Body of pancreas (tissue), 4 donors: ENCODE results near the gene CD3D. TPM values are rescaled to one million over a fixed set of nuclear protein-coding genes. Genes with fewer than 3 reads are reported as not detected.

Source experiments
- ATAC-seq: fragments of 150-250 bp; one replicate; pipeline ENCODE4 v1.9.1; 2016
- DNase-seq, 4 donors: peaks; one replicate each; pipeline ENCODE4 v3.0.0-alpha.2; 2019
- H3K27ac ChIP-seq, 4 donors: fragments of 200-600 bp; sonication (generic); 1 replicate in 3 of 4; 2 replicates in 1 of 4; pipeline versions ENCODE4 v1.5.1 to v1.6.1; 2016 to 2019; ENCODE audit warnings: mild to moderate bottlenecking in 1 of 4, mixed read lengths in 1 of 4, moderate library complexity in 1 of 4
- H3K27me3 ChIP-seq, 2 donors: fragments of 200-600 bp; sonication (generic); one replicate each; pipeline ENCODE4 v1.6.0; 2016; ENCODE audit warnings: mild to moderate bottlenecking in 1 of 2
- H3K36me3 ChIP-seq, 2 donors: fragments of 200-600 bp; sonication (generic); replicated peaks in 1 of 2; 2 replicates each; pipeline ENCODE4 v1.5.1; 2016; ENCODE audit warnings: low read depth in 2 of 2; ENCODE audit not compliant: insufficient read depth in 1 of 2
- H3K4me1 ChIP-seq: fragments of 200-600 bp; sonication (generic); one replicate; pipeline ENCODE4 v1.6.0; 2016
- H3K4me3 ChIP-seq, 2 donors: fragments of 200-600 bp; sonication (generic); 1 replicate in 1 of 2; 2 replicates in 1 of 2; pipeline ENCODE4 v1.5.1; 2016 to 2019
- H3K9me3 ChIP-seq, 3 donors: fragments of 200-600 bp; sonication (generic); 1 replicate in 2 of 3; 2 replicates in 1 of 3; pipeline ENCODE4 v1.5.1; 2016
- CTCF ChIP-seq, 7 experiments: fragments of 450-650 bp in 4 of 7; fragments of 200-600 bp in 3 of 7; sonication (generic) in 3 of 7; IDR thresholded peaks; one replicate each; pipeline ENCODE4 v1.5.1; 2016 to 2019; ENCODE audit warnings: antibody characterized with exemption in 7 of 7
- POLR2A ChIP-seq, 3 donors: fragments of 450-650 bp; IDR thresholded peaks; one replicate each; pipeline ENCODE4 v1.6.1; 2016; ENCODE audit warnings: antibody characterized with exemption in 3 of 3, mild to moderate bottlenecking in 2 of 3
- WGBS, 2 donors: methylation state at CpG; one replicate each; pipeline ENCODE4 v1.1.5; 2017; 5-methylcytosine and 5-hydroxymethylcytosine counted together
- intact Hi-C: fragments of 100-400 bp; cut with DNase I; formaldehyde crosslinking; loops from one replicate; pipeline ENCODE4 v1.15.1; 2023
- total RNA-seq, 2 donors: library from RNA; depleted of rRNA; stranded (reverse); fragments of >200 nt; gene quantifications; one replicate each; pipeline ENCODE4 v1.1.0, GENCODE V29; 2016

Gene CD3D
- total RNA-seq, 2 donors from 2014 or later, result 1.6 TPM; not detected in 1

- no peak for DNase-seq
- H3K4me1 ChIP-seq, result peaks cover 14% of the 10 kb centered on the region
- H3K4me3 ChIP-seq, result no peak overlapping the region
- H3K27ac ChIP-seq, result no peak overlapping the region
- no peaks in the 10 kb centered on the region for H3K36me3 ChIP-seq
- no peaks in the 10 kb centered on the region for H3K9me3 ChIP-seq
- no peak for TF ChIP-seq POLR2A (IDR thresholded peaks at IDR 0.05)
- no peak for TF ChIP-seq CTCF (IDR thresholded peaks at IDR 0.05)
- no peak for ATAC-seq
- WGBS, 2 donors, result 42% methylated on average over 5 of the region's 5 CpGs
- H3K27me3 ChIP-seq, result no peaks in the 10 kb centered on the region
- intact Hi-C loops, result no loop called here
Measured at GRCh38 chr11:118321386-118322082, 21.0 kb downstream of the CD3D start.

- 94 to 96% methylated on average over 3 of the region's 3 CpGs for WGBS, 2 donors
- intact Hi-C loops, result no loop called here
Measured at GRCh38 chr11:118320515-118320914, 22.0 kb downstream of the CD3D start.

DNA sequence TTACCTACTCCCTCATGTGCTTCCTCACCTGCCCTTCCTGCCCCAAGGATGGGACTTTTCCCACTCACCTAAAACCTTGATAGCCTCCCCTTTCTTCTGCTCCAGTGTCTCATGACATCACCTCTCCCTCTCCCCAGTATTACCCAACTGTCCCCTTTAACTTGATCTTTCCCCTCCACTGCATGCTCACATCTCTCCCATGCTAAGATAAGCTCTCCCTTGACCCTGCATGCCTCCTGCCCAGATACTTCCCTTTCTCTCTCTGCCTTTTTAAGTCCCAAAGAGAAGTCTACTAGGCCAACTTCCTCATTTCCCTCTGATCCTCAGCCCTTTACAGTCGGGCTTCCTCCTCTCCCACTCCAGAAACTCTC, 23.2 kb downstream of the CD3D start:
- Histone ChIP-seq H3K27ac (peak overlapping the region in 1 of 4 donors; percentile 46), H3K27me3 (no peaks in the 10 kb centered on the region), H3K9me3 (no peaks in the 10 kb centered on the region), H3K4me3 (no peak overlapping the region), H3K36me3 (no peaks in the 10 kb centered on the region), H3K4me1 (peaks cover 32% of the 10 kb centered on the region)
- intact Hi-C loops, result no loop called here
- TF ChIP-seq CTCF (IDR thresholded peaks at IDR 0.05) (no peak), POLR2A (IDR thresholded peaks at IDR 0.05) (no peak)
- DNase-seq, result peak in 1 of 4 donors; percentile 28
- 56 to 79% methylated on average over 1 of the region's 1 CpG for WGBS, 2 donors
- no peak for ATAC-seq

More at GRCh38 chr11:118320515-118320914, 22.0 kb downstream of the CD3D start:
- Histone ChIP-seq H3K27ac (no peak overlapping the region), H3K27me3 (no peaks in the 10 kb centered on the region), H3K9me3 (no peaks in the 10 kb centered on the region), H3K4me1 (peaks cover 23% of the 10 kb centered on the region), H3K36me3 (no peaks in the 10 kb centered on the region), H3K4me3 (no peak overlapping the region)
- DNase-seq (no peak), ATAC-seq (no peak)
- TF ChIP-seq POLR2A (IDR thresholded peaks at IDR 0.05), result no peak
- TF ChIP-seq CTCF (IDR thresholded peaks at IDR 0.05), result no peak

GRCh38 chr11:118318581-118319336, 23.7 kb downstream of the CD3D start:
- WGBS, 2 donors, result 75 to 87% methylated on average over 11 of the region's 11 CpGs
- TF ChIP-seq POLR2A (IDR thresholded peaks at IDR 0.05) (no peak), CTCF (IDR thresholded peaks at IDR 0.05) (no peak)
- peaks cover 36% of the 10 kb centered on the region for H3K4me1 ChIP-seq
- no peak for ATAC-seq
- H3K27me3 ChIP-seq, result no peaks in the 10 kb centered on the region
- DNase-seq, result no peak
- no peak overlapping the region for H3K4me3 ChIP-seq
- no peaks in the 10 kb centered on the region for H3K36me3 ChIP-seq
- peak overlapping the region in 1 of 4 donors; percentile 46 for H3K27ac ChIP-seq
- H3K9me3 ChIP-seq, result no peaks in the 10 kb centered on the region
- intact Hi-C loops, result no loop called here
